Activated naive CD8-positive, alpha-beta T cell treated with anti-CD3 and anti-CD28 coated beads, Interleukin-2, amount 50 U/mL, for 16 hours (primary cell): ENCODE measurements around the gene MYL11.

Experiments
- DNase-seq: peaks from one replicate; pipeline ENCODE4 v3.0.0-alpha.2; 2020; ENCODE audit warnings: low read depth, low spot score

The MYL11 gene

DNA sequence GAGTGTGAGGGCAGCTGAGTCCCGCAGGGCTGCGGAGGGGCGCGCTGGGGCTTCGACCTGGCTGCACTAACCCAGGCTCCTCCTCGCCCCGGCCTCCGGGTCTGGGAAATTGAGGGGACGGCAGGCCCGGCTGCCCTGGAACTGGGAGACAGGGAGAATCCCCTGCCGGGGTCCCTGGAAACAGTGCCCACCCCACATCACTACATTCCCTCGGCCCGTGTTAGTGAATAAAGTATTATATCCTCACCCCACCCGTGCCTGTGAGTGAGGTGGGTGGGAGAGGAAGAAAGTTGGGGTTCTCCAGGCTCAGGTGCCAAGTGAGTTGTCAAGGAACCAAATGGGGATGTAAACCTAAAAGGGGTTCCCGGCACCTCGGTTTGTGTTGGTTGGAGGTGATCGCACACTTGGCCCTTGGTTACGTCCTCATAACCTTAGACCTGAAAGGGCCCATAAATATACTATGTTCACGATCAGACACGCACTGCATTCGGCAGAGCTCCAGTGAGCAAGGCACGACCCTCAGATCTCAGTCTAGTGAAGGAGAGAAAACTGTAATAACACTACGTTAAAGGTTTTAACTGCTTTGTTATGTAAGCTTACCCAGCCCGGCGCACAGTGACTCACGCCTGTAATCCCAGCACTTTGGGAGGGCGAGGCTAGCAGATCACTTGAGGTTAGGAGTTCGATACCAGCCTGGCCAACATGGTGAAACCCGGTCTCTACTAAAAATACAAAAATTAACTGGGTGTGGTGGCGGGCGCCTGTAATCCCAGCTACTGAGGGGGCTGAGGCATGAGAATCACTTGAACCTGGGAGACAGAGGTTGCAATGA, 44.0 kb downstream of the MYL11 start:
- DNase-seq: no peak

DNA sequence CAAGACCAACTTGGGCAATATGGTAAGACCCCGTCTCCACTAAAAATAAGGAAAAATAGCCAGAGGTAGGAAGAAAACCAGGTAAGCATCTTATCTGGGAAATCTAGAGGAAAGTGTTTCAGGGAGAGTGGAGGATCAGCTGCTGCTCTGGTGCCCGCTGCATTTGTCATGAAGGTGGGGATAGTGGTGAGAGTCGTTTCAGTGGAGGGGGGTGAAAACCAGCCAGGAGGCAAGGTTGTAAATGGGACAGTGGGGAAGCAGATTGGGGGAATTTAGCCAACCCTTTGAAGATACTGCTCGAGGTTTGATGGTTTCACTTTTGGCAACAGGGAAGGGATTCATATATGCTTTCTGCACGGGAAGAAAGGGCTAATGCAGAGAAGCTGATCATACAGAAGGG, 46.4 kb downstream of the MYL11 start:
- no peak for DNase-seq
